ENCODE measurements around the gene TEX19. TPM values are rescaled to one million over a fixed set of nuclear protein-coding genes. Genes with fewer than 3 reads are reported as not detected.
A peak's percentile ranks its signal among the peaks of the same experiment; 100 is the strongest.

TEX19 gene
- total and polyA plus RNA-seq, 9 of the 15 experiments (the other 6 are each of a cell fraction or from before 2014, with no cell fraction given), result 0.10 to 4.9 (median 1.9) TPM

DNA sequence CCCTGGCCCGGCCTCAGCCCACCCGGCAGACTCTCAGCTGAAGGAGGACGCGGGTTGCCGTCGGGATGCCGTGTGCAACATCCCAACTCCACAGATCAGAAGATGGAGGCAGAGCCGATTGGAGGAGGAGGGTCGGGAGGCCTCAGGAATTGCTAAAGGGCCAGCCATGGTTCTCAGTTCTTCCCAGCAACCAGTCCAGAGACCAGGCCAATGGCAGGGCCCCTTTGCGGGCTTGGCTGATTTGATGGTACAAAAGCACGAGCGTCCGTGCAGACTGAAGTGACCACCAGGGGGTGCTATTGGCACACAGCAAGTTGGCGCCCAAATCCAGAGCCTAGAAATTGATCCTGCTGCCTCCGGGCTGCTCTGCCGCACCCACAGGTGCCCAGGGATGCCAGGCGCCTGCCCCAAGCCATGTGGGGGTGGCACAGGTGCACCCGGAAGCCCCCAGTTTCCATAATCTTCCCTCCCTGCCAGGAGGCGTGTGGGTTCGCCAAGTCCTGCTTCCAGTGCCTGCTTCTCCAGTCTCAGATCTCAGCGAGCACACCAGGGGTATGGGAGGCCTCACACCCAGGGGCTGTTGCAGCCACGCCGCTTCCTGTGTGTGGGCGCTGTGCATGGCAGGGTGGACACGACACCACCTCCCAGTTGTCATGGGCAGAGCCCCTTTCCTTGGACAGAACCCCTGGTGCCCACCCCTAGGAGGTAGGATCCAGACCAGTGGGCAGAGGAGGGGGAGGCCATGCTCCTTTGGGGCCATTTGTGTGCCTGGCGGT is 7.1 kb upstream of the TEX19 start:
- ATAC-seq (peak; percentile 94), FAIRE-seq (peak; percentile 95), DNase-seq (ENCODE audit: extremely low read depth in 1 of 4, low spot score in 3 of 4) (peak; percentile 68 to 92 (median 74))
- CTCF ChIA-PET (ENCODE audit: low intra/inter-chr PET ratio), result interaction anchor here (0.6 to 2.1 kb wide), 10 partner anchors 37 to 564 kb away, joined by 3 to 12 read pairs (median 4); no protein-coding TSS in a partner anchor
- Histone ChIP-seq H3K9me1 (ENCODE audit: control insufficient read depth, insufficient read depth, low read length) (no peaks in the 10 kb centered on the region), H3K4me3 (no peak overlapping the region), H3K27me3 (ENCODE audit: control insufficient read depth in 2 of 2, insufficient read depth in 2 of 2, low read length in 2 of 2) (no peaks in the 10 kb centered on the region), H3K36me3 (ENCODE audit: control insufficient read depth, insufficient read depth, low read length) (no peaks in the 10 kb centered on the region), H3K9me3 (replicated peaks; ENCODE audit: control insufficient read depth, insufficient read depth, low read depth, low read length) (no peaks in the 10 kb centered on the region), H3K4me2 (ENCODE audit: insufficient read depth, low read length) (peak overlapping the region; percentile 43; the same call in 1 of the 2 replicates), H2AFZ (ENCODE audit: low read depth, low read length) (peak overlapping the region; percentile 72; the same call in 1 of the 2 replicates), H3K9ac (ENCODE audit: insufficient read depth in 1 of 2, low read depth in 2 of 2, low read length in 2 of 2) (peak overlapping the region in 1 of 2 experiments; percentile 3; a peak in 1 of 4 replicates), H3K79me2 (ENCODE audit: control insufficient read depth, insufficient read depth, low read length) (no peaks in the 10 kb centered on the region), H4K20me1 (replicated peaks; ENCODE audit: control insufficient read depth, insufficient read depth, low read length) (no peaks in the 10 kb centered on the region), H3K27ac (ENCODE audit: extremely low read depth, low read depth, low read length) (no peak overlapping the region), H3K4me1 (replicated peaks in 1 of 2; ENCODE audit: control insufficient read depth in 2 of 2, insufficient read depth in 2 of 2, low read length in 2 of 2) (peaks cover 11 to 59% of the 10 kb centered on the region in 2 experiments; a peak in 4 of 5 replicates)
- 30% methylated on average over 21 of the region's 26 CpGs for WGBS (ENCODE audit: insufficient coverage, low coverage, missing lambda C conversion rate)
- in situ Hi-C loops (cut with MboI) (loop anchor here (5.0 kb wide), 2 partner anchors 205 to 430 kb away; no protein-coding TSS in a partner anchor), intact Hi-C loops (cut with micrococcal nuclease) (loop anchor here (1.0 to 10.0 kb wide), 4 partner anchors 62 to 415 kb away; no protein-coding TSS in a partner anchor)
- POLR2A ChIA-PET, result interaction anchor here (0.8 kb wide), 1 partner anchor 21 kb away, joined by 4 read pairs; no protein-coding TSS in a partner anchor
- BruUV-seq (replicated peaks), result no TSS peak
- TF ChIP-seq SMC3 (conservative IDR thresholded peaks at IDR 0.05; ENCODE audit: insufficient read depth, low read depth, low read length) (peak; percentile 88), CBFB (CRISPR knock-in tag; IDR thresholded peaks at IDR 0.05) (0 out of 2 replicates have a peak, but pooled peaks have one; percentile 30), BRCA1 (IDR thresholded peaks at IDR 0.05) (no peak), BRCA1 (CRISPR knock-in tag; IDR thresholded peaks at IDR 0.05) (peak; percentile 64; the same call in 1 of the 2 replicates), ESRRB (CRISPR knock-in tag; IDR thresholded peaks at IDR 0.05; ENCODE audit: borderline replicate concordance) (no peak), ATF1 (CRISPR knock-in tag; IDR thresholded peaks at IDR 0.05) (no peak), ATF1 (tag; IDR thresholded peaks at IDR 0.05) (peak; percentile 19; the same call in 1 of the 2 replicates), STAG1 (CRISPR knock-in tag; IDR thresholded peaks at IDR 0.05; ENCODE audit: borderline replicate concordance) (peak; percentile 91; the same call in 1 of the 2 replicates), GABPB1 (CRISPR knock-in tag; IDR thresholded peaks at IDR 0.05) (no peak), RBM15 (IDR thresholded peaks at IDR 0.05; ENCODE audit: insufficient read depth, low read length) (no peak), SMARCB1 (IDR thresholded peaks at IDR 0.05; ENCODE audit: insufficient read length, low read depth) (no peak), YY1 (IDR thresholded peaks at IDR 0.05; ENCODE audit: borderline replicate concordance in 1 of 3, control insufficient read depth in 1 of 3, extremely low read depth in 1 of 3, insufficient read depth in 3 of 3, insufficient read length in 1 of 3, insufficient replicate concordance in 2 of 3, low read depth in 1 of 3, low read length in 2 of 3) (peak in 1 of 3 experiments; percentile 43), CXXC5 (CRISPR knock-in tag; IDR thresholded peaks at IDR 0.05) (0 out of 2 replicates have a peak, but pooled peaks have one; percentile 25), ZFX (CRISPR knock-in tag; IDR thresholded peaks at IDR 0.05) (0 out of 2 replicates have a peak, but pooled peaks have one; percentile 25)
- TF ChIP-seq, protein P1, sequence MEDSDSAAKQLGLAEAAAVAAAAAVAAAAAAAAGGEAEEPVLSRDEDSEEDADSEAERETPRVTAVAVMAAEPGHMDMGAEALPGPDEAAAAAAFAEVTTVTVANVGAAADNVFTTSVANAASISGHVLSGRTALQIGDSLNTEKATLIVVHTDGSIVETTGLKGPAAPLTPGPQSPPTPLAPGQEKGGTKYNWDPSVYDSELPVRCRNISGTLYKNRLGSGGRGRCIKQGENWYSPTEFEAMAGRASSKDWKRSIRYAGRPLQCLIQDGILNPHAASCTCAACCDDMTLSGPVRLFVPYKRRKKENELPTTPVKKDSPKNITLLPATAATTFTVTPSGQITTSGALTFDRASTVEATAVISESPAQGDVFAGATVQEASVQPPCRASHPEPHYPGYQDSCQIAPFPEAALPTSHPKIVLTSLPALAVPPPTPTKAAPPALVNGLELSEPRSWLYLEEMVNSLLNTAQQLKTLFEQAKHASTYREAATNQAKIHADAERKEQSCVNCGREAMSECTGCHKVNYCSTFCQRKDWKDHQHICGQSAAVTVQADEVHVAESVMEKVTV (CRISPR knock-in tag; IDR thresholded peaks at IDR 0.05), result peak; percentile 84
- TF ChIP-seq, protein P2, sequence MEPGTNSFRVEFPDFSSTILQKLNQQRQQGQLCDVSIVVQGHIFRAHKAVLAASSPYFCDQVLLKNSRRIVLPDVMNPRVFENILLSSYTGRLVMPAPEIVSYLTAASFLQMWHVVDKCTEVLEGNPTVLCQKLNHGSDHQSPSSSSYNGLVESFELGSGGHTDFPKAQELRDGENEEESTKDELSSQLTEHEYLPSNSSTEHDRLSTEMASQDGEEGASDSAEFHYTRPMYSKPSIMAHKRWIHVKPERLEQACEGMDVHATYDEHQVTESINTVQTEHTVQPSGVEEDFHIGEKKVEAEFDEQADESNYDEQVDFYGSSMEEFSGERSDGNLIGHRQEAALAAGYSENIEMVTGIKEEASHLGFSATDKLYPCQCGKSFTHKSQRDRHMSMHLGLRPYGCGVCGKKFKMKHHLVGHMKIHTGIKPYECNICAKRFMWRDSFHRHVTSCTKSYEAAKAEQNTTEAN (CRISPR knock-in tag; IDR thresholded peaks at IDR 0.05), result no peak
- TF ChIP-seq, protein P3, sequence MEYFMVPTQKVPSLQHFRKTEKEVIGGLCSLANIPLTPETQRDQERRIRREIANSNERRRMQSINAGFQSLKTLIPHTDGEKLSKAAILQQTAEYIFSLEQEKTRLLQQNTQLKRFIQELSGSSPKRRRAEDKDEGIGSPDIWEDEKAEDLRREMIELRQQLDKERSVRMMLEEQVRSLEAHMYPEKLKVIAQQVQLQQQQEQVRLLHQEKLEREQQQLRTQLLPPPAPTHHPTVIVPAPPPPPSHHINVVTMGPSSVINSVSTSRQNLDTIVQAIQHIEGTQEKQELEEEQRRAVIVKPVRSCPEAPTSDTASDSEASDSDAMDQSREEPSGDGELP (CRISPR knock-in tag; IDR thresholded peaks at IDR 0.05; ENCODE audit: borderline replicate concordance), result peak; percentile 50; the same call in 1 of the 2 replicates
